HG02571 (cell line): ENCODE data around the gene WDR33.
A peak's percentile ranks its signal among the peaks of the same experiment; 100 is the strongest.
"Not testable (repeated sequence)": the region's sequence is repeated elsewhere in the genome, so short reads cannot be mapped to it uniquely, and the experiment has no call there.

ENCODE experiments used
- ATAC-seq: cut with Tn5 transposase; IDR thresholded peaks from one replicate; pipeline ENCODE4 v1.9.1; 2021; ENCODE audit warnings: mild to moderate bottlenecking, moderate library complexity; ENCODE audit not compliant: unreplicated experiment

The WDR33 gene

DNA sequence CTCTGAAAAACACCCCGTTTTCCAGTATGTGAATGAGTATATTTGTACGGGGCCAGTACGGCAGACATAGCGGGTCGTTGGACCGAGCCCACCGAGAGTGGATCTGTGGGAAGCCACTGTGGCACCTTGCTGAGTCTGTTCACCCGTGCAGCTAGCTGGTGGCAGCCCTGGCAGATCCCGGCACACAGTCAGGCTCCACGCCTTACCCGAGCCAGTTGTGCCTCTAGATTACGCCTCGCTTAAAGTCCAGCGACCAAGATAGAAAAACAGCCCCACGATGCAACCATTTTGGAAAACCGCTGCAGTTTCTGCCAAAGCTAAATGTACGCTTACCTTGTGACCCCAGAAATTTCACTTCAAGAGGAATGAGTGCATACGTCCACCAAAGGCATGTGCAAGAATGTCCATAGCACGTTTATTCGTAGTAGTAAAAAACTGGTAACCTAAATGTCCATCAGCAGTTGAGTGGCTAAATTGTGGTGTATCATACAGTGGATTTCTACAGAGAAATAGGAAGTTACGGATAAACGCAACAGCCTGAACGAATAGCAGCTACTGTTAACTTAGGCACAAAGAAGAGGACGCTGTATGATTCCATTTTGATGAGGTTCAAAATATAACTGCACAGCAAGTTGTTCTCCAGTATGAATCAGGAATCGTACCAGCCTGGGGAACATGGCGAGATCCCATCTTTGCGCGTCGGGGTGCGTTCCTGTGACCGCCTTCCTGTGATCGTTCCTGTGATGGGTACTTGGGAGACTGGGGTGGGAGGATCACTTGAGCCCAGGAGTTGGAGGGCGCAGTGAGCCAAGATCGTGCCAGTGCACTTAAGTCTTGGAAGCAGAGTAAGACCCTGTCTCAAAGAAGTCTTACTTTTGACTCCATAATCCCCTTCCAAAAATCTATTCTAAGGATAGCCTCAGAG, 688 bp upstream of the WDR33 start:
- peak; percentile 33 for ATAC-seq

DNA sequence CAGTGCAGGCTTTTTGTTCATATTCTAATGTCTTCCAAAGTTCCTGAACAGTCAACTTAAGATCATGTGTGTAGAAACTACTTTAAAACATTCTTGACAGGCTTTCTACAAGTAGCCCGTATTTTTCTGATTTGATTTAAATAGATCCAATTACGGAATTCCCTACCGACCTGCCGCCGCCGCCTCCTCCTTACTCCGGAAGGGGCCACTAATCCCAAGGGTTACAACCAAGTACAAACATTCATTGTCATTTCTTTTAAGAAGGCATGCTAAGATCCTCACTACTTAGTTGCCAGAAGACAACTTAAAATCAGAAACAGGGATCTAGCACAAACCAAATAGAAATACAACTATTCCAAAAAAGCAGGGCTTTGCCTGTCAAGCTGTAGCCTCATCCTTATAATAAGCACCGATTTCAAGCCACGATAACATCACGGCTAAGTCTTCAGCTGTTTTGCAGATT, 784 bp downstream of the WDR33 start:
- no peak for ATAC-seq

DNA sequence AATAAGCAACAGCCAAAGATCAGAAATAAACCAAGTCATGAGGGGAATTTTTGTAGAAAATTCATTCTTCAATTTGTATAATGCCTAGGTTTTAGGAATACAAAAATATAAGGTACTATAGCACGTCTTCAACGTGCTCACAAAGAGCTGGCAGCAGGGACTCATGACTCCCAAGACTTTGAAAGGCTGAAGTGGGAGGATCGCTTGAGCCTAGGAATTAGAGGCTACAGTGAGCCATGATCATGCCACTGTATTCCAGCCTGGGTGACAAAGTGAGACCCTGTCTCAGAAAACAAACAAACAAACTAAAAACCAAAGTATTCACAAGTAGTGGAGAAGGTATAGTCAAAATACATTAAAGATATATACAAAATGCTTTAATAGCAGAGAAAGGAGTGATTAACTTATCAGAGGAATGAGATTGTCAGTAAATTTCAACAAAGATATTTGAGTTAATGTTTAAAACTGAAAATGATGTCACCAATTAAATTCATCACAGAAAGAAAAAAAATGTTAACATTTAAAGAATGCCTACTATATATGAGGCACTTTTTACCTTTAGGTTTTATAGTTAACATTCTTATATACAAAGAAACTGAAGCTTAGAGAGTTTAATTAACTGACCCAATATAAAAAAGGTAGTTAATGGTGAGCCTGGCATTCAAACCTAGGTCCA, 3.2 kb downstream of the WDR33 start:
- ATAC-seq, result no peak

DNA sequence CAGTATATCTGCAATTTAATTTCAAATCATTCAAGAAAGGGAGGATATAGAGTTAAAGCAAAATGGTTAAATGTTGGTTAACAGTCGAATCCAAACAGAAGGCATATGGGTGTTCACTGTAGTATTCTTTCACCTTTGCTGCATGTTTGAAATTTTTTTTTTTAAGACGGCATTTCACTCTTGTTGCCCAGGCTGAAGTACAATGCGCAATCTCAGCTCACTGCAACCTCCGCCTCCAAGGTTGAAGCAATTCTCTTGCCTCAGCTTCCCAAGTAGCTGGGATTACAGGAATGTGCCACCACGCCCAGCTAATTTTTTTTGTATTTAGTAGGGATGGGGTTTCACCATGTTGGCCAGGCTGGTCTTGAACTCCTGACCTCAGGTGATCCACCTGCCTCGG, 4.1 kb downstream of the WDR33 start:
- ATAC-seq, result not testable (repeated sequence)

DNA sequence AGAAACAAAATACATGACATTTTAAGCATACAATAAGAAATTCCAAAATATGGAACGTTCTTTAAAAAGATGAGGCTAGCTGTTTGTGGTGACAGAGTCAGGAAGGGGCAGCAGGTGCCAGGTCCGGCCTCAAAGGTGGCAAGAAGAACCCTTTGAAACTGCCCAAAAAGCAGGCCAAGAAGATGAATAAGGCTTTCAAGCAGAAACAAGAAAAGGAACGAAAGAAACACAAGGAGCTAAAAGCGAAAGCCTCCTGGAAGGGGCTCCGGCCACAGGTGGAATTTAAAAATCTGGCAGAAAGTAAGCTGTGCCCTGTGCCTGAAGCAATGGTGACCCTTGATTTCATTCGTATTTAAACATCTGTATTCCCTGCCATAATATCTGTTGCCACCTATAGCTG, 5.5 kb downstream of the WDR33 start:
- no peak for ATAC-seq

DNA sequence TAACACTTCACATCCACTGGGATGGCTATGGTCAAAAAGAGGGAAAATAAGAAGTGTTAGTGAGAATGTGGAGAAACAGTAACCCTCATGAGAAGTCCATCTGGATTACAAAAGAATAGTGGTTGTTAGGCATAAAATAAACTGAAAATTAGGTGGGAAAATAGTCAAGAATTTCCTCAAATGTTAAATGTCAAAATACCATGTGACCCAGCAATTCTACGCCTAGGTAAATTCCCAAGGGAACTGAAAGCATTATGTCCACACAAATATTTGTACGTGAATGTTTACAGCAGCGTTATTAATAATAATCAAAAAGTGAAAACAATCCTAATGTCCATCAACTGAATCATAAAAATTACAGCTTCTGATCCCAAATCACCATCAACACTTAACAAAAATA, 11.0 kb downstream of the WDR33 start:
- no peak for ATAC-seq

DNA sequence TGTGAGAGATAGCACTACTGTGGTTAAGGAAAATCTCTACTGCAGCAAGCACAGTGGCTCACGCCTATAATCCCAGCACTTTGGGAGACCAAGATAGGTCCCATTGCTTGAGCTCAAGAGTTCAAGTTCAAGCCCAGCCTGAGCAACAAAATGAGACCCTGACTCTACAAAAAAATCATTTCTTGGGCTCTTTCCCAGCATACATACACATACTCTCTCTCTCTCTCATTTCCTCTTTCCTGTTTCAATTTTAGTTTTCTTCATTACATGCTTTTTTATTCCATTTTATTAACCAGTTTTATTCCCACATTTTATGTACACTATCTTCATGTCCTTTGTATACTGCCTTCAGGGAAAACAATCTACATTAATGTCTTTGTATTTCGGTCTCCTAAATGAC, 14.6 kb downstream of the WDR33 start:
- ATAC-seq, result no peak

DNA sequence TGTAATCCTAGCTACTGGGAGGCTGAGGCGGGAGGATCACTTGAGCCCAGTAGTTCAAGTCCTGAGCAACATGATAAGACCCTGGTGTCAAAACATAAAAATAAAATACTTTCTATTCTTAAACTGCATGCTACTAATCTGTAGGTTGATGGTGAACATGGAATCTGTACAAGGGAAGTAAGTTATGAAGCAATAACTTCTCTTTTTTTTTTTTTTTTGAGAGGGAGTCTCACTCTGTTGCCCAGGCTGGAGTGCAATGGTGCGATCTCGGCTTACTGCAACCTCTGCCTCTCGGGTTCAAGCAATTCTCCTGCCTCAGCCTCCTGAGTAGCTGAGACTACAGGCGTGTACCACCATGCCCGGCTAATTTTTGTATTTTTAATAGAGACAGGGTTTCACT, 16.1 kb downstream of the WDR33 start:
- not testable (repeated sequence) for ATAC-seq

DNA sequence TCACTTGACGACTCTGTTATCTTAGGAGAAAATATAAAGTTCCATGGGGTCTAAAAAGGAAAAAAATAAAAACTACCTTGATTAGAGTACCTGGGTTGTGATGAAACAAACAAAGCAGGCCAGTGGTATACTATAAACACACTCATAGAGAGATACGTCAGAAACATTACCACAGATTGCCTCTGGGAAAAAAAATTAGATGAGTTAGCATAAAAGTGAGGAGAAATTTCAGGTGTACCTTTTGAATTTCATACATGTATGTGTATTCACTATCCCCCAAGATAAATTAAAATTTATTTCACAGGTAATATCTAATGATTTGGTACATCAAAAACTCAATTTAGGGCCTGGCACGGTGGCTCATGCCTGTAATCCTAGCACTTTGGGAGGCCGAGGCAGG, 18.2 kb downstream of the WDR33 start:
- no peak for ATAC-seq

DNA sequence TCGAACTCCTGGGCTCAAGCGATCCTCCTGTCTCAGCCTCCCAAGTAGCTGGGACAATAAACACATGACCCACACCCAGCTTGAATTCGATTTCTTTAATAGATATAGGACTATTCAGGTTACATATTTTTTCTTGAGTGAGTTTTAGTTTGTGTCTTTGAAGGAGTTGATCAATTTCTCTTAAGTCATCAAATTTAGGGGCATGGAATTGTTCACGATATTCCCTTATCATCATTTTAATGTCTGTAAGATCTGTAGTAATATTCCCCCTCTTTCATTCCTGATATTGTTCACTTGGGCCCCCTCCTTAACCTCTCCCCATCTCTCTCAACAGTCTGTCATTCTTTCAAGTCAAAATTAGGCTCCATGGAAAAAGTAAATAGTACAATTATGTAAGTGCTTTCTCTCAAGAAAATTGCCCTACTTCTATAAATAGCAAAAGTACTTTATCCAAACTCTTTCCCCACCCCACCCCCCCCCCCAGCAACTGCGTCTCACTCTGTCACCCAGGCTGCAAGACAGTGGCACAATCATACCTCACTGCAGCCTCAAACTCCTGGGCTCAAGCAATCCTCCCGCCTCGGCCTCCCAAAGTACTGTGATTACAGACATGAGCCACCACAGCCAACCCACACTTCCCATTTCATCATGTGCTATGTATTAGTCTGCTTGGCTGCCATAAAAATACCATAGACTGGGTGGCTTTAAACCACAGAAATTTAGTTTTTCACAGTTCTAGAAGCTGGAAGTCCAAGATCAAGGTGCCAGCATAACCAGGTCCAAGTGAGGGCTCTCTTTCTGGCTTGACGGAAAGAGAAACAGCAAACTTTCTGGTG, 20.1 kb downstream of the WDR33 start:
- no peak for ATAC-seq

DNA sequence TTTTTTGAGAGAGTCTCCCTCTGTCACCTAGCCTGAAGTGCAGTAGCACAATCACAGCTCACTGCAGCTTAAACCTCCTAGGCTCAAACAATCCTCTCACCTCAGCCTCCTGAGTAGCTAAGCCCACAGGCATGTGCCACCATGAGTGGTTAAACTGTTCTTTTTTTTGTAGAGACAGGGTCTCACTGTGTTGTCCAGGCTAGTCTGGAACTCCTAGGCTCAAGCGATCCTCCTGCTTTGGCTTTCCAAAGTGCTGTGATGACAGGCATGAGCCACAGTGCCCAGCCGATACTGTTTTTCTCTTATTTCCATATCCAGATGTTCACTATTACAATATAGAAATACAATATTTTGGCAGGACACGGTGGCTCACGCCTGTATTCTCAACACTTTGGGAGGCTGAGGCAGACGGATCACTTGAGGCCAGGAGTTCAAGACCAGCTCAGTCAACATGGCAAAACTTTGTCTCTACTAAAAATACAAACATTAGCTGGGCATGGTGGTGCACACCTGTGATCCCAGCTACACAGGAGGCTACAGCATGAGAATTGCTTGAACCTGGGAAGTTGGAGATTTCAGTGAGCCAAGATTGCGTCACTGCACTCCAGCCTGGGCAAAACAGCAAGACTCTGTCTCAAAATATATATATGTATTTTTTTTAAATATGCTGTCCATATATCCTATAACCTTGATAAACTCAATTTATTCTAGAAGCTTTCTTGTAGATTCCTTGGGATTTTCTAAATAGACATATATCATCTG, 24.7 kb downstream of the WDR33 start:
- no peak for ATAC-seq

DNA sequence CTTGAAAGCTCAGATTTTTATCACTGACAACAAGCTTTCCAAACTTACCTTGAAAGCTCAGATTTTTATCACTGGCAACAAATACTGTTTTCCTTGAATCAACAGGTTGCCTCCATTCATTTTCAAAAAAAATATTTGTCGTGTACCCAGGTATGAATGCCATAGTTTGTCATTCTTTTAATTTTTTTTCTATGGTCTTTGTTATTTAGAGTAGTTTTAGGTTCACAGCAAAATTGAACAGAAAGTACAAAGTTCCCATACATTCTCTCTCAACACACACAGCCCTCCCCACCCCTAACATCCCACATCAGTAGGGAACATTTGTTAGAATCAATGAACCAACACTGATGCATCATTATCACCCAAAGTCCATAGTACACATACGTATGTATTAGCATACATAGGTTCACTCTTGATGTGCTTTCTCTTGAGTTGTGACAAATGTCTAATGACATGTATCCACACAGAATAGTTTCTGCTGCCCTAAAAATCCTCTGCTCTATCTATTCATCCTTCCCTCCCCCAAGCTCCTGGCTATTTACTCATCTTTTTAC, 25.9 kb downstream of the WDR33 start:
- ATAC-seq, result no peak

DNA sequence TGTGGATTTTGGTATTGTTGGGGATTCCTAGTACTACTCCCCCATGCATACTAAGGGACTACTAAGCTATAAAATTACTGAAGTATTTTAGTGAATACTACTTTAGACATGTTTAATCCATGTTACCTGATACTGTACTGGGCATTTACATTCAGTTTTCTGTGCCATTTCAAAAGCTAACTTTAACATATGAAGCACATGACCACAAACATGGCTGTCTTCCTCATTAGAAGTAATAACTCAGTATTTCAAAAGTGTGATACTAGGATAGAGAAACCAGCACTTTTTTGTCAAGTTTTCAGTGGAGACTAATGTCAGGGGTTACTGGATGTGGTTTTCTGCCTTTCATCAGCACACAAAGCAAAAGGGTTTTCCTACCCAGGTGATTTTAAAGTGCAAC, 27.9 kb downstream of the WDR33 start:
- ATAC-seq, result no peak

DNA sequence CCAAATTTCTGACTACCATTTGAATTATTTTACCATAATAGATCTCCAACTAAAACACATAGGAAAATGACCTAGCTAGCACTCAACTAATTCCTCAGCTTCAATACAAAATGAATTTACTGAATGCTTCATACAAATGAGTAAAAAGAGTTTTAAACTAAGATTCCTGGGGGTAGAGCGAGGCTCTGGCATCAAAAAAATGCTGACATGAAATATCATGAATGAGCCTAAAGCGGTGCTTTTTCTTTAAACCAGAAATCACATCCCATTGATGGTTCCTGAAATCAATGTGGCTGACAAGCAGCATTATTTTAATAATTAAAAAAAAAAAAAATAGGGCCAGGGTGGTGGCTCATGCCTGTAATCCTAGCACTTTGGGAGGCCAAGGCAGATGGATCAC, 32.1 kb downstream of the WDR33 start:
- ATAC-seq, result no peak

DNA sequence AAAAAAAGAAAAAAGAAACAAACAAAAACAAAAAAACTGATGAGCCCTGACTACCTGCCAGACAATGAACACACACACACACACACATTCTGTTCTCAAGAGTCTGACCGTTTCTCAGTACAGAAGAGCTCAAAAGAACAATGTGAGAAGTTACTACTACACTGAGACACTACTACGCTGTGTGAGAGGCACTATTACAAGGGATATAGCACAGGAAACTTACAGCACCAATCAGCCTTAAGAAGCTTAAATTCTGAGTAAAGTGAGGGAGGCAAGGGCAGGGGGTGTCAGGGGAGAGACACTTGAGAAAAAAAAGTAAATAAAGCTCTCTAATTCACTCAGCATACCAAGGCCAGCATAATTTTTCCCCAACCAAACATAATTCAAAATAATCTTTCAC, 32.5 kb downstream of the WDR33 start:
- no peak for ATAC-seq

DNA sequence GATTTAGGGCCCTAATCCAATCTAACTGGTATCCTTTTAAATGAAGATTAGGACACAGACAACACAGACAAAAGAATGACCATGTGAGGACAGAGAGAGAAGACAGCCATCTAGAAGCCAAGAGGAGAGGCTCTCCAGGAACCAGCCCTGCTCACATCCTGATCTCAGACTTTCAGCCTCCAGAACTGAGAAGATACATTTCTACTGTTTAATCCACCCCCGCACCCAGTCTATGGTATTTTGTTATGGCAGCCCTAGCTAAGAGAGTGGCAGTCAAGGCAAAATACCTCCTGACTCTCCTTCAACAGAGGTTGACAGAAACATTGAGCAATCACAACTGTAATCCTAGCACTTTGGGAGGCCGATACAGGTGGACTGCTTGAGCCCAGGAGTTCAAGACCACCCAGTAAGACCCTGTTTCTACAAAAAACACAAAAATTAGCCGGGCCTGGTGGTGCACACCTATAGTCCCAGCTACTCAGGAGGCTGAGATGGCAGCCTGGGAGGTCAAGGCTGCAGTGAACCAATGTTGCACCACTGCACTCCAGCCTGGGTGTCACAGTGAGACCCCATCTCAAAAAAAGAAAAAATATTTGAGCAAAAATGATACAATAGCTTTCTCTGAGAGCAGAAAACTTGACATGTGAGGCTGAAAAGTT, 34.7 kb downstream of the WDR33 start:
- no peak for ATAC-seq

DNA sequence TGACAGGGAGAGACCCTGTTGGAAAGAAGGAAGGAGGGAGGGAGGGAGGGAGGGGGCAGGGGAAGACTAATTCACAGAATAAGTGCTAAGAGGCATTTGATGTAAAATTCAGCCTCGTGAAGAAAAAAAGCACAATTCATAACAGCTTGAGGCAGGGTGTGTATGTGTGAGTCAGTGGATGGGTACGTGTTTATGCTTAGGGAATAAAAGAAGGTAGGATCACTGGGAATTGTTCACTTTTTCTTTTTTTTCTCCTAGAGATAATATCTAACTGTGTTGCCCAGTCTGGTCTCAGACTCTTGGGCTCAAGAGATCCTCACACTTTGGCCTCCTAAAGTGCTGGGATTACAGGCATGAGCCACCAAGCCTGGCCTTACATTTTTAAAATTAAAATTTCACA, 39.2 kb downstream of the WDR33 start:
- no peak for ATAC-seq

DNA sequence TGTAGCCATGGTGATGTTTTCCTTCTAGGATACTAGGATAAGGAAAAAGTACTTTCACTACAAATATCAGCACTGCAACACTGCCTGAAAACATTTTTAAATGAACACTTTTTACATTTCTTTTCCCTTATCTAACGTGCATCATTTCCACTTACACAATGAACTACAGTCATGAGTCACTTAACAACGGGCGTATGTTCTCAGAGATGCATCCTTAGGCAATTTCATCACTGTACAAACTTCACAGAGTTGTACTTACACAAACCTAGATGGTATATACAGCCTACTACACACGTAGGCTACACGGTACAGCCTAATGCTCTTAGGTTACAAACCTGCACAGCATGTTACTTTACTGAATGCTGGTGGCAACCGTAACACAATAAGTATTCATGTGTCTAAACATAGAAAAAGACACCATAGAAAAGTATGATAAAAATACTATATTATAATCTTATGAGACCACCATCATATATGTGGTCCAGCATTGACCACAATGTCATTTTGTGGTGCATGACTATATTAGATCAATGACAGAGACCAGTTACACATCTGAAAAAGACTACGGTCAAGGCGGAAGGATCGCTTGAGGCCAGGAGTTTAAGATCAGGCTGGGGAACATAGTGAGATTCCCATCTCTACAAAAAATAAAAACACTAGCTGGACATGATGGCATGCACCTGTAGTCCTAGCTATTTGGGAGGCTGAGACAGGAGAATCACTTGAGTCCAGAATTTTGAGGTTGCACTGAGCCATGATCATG, 39.8 kb downstream of the WDR33 start:
- ATAC-seq, result no peak

DNA sequence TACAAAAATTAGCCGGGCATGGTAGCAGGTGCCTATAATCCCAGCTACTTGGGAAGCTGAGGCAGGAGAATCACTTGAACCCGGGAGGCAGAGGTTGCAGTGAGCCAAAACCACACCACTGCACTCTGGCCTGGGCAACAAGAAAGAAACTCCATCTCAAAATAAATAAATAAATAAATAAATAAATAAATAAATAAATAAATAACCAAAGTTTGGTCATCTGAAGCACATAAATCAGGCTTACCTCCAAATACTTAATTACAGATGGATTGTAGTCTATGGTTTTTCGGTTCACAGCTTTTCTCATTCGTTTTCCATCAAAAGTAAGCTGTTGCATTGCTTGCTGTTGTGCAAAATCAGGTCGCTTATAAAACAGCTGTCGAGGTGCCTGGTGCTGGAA, 40.4 kb downstream of the WDR33 start:
- not testable (repeated sequence) for ATAC-seq
